Right ventricle myocardium superior (tissue), 1 donor: Measurements from ENCODE around the gene PNPLA1. TPM values are rescaled to one million over a fixed set of nuclear protein-coding genes. Genes with fewer than 3 reads are reported as not detected.
A peak's percentile ranks its signal among the peaks of the same experiment; 100 is the strongest.

Experiments used
- ATAC-seq: fragments of 200-7000 bp; cut with Tn5 transposase; one replicate; pipeline ENCODE4 v1.9.1; 2020; ENCODE audit warnings: mild to moderate bottlenecking; ENCODE audit not compliant: poor library complexity
- DNase-seq: peaks from one replicate; pipeline ENCODE4 v3.0.0-alpha.2; 2020
- intact Hi-C: fragments of 100-400 bp; cut with DNase I; formaldehyde crosslinking; loops from one replicate; pipeline ENCODE4 v1.11.2; 2022
- total RNA-seq: library from RNA; stranded (reverse); fragmentation: NEBNext Ultra II Directional; extraction: Animal tissue kit (Norgen Biotek cat#: 25700); gene quantifications from one replicate; pipeline ENCODE4 v1.2.1, GENCODE V29; 2021
- donor health status: DM: no; HTN: yes; CAD: no; lungs with severe emphysema.

The PNPLA1 gene
- total RNA-seq, 1 donor from 2014 or later, result not detected

GRCh38 chr6:36244641-36245280 is 25.1 kb upstream of the PNPLA1 start:
- intact Hi-C loops, result no loop called here
- no peak for ATAC-seq
- DNase-seq, result no peak

- intact Hi-C loops, result no loop called here
- no peak for DNase-seq
- ATAC-seq, result no peak
These were observed 24.2 kb upstream of the PNPLA1 start for GRCh38 chr6:36245572-36246061.

GRCh38 chr6:36246506-36247268 is 23.2 kb upstream of the PNPLA1 start:
- intact Hi-C loops, result no loop called here
- ATAC-seq (no peak), DNase-seq (no peak)

GRCh38 chr6:36247693-36248092 is 22.2 kb upstream of the PNPLA1 start:
- intact Hi-C loops, result no loop called here
- DNase-seq (no peak), ATAC-seq (no peak)

GRCh38 chr6:36248980-36249379 is 20.9 kb upstream of the PNPLA1 start:
- no peak for DNase-seq
- intact Hi-C loops, result no loop called here
- ATAC-seq, result no peak

- DNase-seq (no peak), ATAC-seq (no peak)
- intact Hi-C loops, result no loop called here
These were observed 20.3 kb upstream of the PNPLA1 start for GRCh38 chr6:36249536-36249935.

- intact Hi-C loops, result no loop called here
- no peak for ATAC-seq
These were observed 17.9 kb upstream of the PNPLA1 start for GRCh38 chr6:36252005-36252404.

GRCh38 chr6:36263390-36264000 is 6.4 kb upstream of the PNPLA1 start:
- intact Hi-C loops, result no loop called here
- ATAC-seq (no peak), DNase-seq (no peak)

More at GRCh38 chr6:36252005-36252404, 17.9 kb upstream of the PNPLA1 start:
- DNase-seq, result no peak

- intact Hi-C loops, result no loop called here
- ATAC-seq, result no peak
These were observed 4.1 kb upstream of the PNPLA1 start for GRCh38 chr6:36265744-36266143.

GRCh38 chr6:36266913-36267644 is 2.8 kb upstream of the PNPLA1 start:
- no peak for ATAC-seq
- intact Hi-C loops, result no loop called here
- DNase-seq, result no peak

More at GRCh38 chr6:36265744-36266143, 4.1 kb upstream of the PNPLA1 start:
- no peak for DNase-seq

GRCh38 chr6:36267731-36268477 is 2.0 kb upstream of the PNPLA1 start:
- intact Hi-C loops, result no loop called here
- no peak for ATAC-seq
- DNase-seq, result no peak

- ATAC-seq (peak; percentile 48), DNase-seq (no peak)
- intact Hi-C loops, result no loop called here
These were observed 1.2 kb upstream of the PNPLA1 start for GRCh38 chr6:36268478-36269275.

- intact Hi-C loops, result no loop called here
- ATAC-seq (no peak), DNase-seq (no peak)
These were observed 2.4 kb downstream of the PNPLA1 start for GRCh38 chr6:36272234-36272633.

- DNase-seq (no peak), ATAC-seq (no peak)
- intact Hi-C loops, result no loop called here
These were observed 3.2 kb downstream of the PNPLA1 start for GRCh38 chr6:36273067-36273466.

GRCh38 chr6:36273802-36274514 is 4.1 kb downstream of the PNPLA1 start:
- intact Hi-C loops, result no loop called here
- DNase-seq (no peak), ATAC-seq (no peak)

- ATAC-seq (no peak), DNase-seq (no peak)
- intact Hi-C loops, result no loop called here
These were observed 7.0 kb downstream of the PNPLA1 start for GRCh38 chr6:36276581-36277536.
